22Rv1 (cell line): ENCODE data around the gene OVCA2.

ENCODE experiments used
- H3K27ac ChIP-seq: fragments of 450-650 bp; 2 replicates; pipeline ENCODE4 v1.5.1; 2017
- CTCF ChIP-seq: fragments of 450-650 bp; IDR thresholded peaks from 2 replicates; pipeline ENCODE4 v1.5.1; 2017; ENCODE audit warnings: mild to moderate bottlenecking
- ZFX ChIP-seq: fragments of 450-650 bp; IDR thresholded peaks from 2 replicates; pipeline ENCODE4 v1.6.1; 2017; ENCODE audit warnings: antibody characterized with exemption, borderline replicate concordance

The OVCA2 gene

GRCh38 chr17:2051061-2051932 lies 9.5 kb downstream of the OVCA2 start:
- peak overlapping the region; percentile 88 for H3K27ac ChIP-seq
- 0 out of 2 replicates have a peak, but pooled peaks have one; percentile 16 for TF ChIP-seq CTCF
- TF ChIP-seq ZFX = no peak

GRCh38 chr17:2051933-2052559 lies 10.2 kb downstream of the OVCA2 start:
- no peak overlapping the region for H3K27ac ChIP-seq
- TF ChIP-seq ZFX (no peak), CTCF (no peak)

- peak; percentile 86 for TF ChIP-seq CTCF
- TF ChIP-seq ZFX = no peak
- H3K27ac ChIP-seq = peak overlapping the region; percentile 56
Observed at GRCh38 chr17:2053380-2054261, 11.8 kb downstream of the OVCA2 start.

GRCh38 chr17:2054262-2054511 lies 12.4 kb downstream of the OVCA2 start:
- peak overlapping the region; percentile 56 for H3K27ac ChIP-seq
- no peak for TF ChIP-seq ZFX
- no peak for TF ChIP-seq CTCF

- peak within 1 kb of the TSS; percentile 56 for H3K27ac ChIP-seq
- TF ChIP-seq ZFX (no peak), CTCF (peak; percentile 95)
Observed at GRCh38 chr17:2054512-2055291, 12.9 kb downstream of the OVCA2 start, which contains the start of gene HIC1. Gene HIC1 (plus strand): TSS chr17:2055103. CDS start chr17:2056691, 1,588 bp downstream.

- no peak for TF ChIP-seq CTCF
- no peak for TF ChIP-seq ZFX
- H3K27ac ChIP-seq = no peak overlapping the region
Observed at GRCh38 chr17:2055292-2056205, 13.7 kb downstream of the OVCA2 start.
